Measurements from ENCODE around the gene GABBR2.

GABBR2 gene

GRCh38 chr9:98567540-98568233, 141.0 kb downstream of the GABBR2 start:
- DNase-seq = no peak

GRCh38 chr9:98565152-98566135, 143.3 kb downstream of the GABBR2 start:
- no peak for DNase-seq

DNA sequence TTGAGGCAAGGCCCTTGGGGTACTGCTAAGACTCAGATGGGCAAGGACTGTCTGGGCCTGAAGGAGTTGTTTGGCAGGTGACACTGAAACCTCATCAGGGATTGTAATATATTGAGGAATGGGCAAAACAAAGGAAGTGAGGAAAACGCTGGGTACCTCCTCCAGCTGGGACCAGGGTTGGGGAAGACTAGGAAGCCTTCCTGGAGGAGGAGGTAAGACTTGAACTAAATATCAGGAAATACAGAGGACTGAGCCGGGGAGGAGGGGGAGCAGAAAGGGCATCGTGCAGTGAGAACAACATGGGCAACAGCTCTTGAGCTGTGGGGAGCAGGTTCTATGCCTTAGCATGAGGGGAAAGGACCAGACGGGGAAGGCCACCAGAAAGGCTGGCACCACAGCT, 144.0 kb downstream of the GABBR2 start:
- DNase-seq = no peak

DNA sequence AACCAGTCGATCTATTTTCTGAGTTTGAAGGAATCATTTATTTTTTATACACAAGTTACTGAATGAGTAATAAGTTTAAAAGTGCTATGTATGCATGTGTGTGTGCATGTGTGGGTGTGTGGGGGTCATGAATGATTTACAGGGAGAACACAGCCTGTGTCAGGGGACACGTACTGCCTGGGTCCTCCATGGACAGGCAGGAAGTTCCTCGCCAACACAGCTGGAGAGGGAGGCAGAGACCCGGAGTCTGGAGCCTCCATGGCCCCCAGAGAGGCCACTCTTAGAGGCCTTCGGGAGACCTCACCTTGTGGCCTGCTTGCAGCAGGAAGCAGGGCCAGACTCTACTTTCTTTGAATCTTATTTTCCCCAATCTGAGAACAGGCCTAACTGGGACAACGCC, 144.7 kb downstream of the GABBR2 start:
- DNase-seq = no peak

GRCh38 chr9:98563212-98563907, 145.4 kb downstream of the GABBR2 start:
- no peak for DNase-seq

DNA sequence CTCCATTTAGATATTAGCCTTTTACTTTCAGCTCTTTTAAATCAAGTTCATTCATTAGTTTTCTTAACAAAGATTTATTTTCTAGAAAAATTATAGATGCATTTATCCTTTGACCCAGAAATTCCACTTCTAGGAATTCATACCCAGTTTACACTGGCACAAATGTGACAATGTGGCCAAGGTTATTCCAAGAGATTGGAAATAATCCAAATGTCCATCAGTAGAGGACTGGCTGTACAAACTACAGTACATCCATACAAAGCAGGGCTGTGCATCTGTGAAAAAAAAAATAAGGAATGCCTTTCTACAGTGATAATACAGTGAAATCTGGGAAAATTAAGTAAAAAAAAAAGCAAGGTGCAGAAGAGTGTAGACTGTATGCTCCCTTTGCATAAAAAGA, 149.2 kb downstream of the GABBR2 start:
- DNase-seq = no peak

DNA sequence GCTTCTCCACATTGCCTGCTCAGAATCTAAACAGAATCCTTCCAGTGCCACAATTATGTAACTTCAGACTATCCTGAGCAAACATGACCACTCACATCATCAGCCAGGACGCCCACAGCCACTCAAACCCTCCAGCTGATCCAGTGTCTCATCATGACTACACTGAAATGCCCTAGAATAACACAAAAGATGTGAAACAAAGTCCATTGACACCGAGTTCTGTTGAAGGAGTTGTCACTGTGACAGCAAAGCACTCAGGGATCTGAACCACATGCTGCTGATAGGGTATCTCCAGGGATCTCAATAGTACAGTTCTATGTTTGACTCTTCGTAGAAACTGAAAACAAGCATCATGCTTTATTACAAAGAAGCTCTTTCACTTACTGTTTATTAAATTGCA, 150.2 kb downstream of the GABBR2 start:
- DNase-seq = no peak

- no peak for DNase-seq
Observed at GRCh38 chr9:98556511-98556910, 152.2 kb downstream of the GABBR2 start.

DNA sequence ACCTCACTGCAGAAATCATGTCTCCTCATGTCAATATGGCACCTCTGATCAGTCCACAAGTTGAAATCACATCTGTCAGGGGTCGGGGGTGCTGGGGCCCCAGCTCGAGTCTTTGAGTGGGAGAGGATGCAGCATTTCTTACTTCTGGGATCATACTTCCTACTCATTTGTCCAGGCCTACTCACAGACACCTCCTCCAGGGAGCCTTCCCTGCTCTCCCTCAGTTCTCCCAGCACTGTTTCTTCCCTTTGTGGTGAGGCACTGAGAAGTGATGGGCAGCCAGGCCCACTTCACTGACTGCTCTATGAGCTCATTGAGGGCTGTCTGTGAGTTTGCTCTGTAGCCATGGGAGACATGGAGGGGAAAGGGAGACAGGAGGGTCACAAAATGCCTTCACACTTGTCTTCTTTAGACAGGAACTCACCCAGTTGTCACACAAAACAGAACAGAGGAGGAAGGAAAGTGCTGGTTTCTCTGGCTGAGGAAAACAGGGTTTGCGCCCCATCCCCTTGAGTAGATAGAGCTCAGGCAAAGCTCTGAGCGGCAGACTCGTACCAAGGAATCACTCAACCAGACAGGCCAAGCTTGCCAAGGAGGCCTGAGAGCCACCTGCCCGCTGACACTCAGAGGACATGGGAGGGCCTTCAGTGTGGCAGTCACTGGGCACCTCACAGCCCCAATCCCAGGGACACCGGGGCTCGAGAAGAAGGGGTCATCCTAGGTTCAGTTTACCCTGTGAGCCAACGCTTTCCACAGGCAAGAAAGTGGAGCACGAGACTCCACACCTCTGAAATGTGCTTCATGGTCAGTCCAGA, 152.9 kb downstream of the GABBR2 start:
- no peak for DNase-seq

DNA sequence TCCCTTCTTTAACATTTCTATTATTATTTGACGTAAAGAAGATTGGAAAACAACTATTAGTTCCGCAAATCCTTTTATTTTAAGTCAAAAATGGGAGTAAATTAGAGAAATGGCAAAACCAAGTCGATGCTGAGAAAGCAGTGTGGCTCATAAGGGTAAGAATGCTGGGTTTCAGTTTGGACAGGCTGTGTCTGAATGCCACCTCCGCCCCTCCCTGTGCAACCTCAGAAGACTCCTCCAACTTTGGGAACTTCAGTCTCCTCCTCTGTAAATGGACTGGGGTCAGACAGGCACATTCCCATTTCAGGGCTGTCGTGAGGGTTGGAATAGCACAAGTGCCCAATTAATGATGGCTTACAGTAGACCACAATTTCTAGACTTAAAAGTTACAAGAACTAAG, 154.0 kb downstream of the GABBR2 start:
- DNase-seq = no peak

DNA sequence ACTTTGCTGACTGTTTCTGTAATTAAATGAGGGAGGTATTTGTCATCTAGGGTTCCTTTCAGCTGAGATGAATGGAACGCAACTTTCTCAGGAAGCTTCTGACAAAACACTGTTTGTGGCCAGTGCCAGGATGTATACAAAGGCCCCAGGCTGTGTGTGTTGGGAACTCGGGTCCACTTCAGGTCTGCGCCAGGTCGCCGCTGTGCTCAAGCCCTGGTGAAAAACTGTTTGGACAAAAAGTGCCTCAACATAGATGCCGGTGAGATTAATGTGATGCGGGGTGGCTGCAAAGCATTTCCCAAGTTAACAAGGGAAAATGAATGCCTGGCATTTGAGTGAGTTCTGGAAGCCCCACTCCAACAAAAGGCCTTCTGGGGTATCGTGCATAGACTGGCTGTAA, 156.4 kb downstream of the GABBR2 start:
- no peak for DNase-seq

DNA sequence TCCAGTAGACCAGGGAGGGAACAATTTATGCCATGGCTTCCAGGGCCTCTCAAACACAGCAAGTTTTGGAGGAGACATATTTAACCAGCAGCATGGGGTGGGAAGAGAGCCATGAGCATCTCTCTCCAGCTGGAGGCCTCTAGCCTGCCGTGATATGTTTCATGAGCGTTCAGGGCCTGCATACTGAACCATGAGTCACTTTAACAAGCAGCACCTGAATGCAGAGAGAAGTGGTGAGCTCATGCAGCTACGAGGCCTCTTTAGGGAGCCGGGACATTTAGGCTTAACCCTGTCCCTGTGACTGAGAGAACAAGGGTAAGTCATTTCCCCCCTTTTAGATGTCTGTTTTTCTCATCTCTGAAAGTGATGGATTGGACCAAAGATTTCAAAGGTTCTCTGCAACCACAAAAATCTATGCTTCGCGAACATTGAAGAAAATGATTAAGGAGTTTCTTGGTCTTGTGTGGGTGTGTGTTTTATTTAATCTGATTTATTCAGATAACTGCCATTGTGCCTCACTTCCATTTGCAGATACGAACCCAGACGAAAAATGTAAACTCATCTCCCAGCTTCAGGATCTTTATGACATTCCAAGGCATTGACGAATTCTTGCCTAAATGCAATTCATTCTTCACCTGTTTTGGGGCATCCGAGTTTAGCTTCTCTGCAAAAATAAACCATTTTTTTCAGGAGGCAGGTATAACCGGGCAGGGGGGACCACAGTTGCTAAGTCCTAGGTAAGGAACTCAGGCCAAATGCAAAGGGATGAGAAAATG, 157.0 kb downstream of the GABBR2 start:
- no peak for DNase-seq

DNA sequence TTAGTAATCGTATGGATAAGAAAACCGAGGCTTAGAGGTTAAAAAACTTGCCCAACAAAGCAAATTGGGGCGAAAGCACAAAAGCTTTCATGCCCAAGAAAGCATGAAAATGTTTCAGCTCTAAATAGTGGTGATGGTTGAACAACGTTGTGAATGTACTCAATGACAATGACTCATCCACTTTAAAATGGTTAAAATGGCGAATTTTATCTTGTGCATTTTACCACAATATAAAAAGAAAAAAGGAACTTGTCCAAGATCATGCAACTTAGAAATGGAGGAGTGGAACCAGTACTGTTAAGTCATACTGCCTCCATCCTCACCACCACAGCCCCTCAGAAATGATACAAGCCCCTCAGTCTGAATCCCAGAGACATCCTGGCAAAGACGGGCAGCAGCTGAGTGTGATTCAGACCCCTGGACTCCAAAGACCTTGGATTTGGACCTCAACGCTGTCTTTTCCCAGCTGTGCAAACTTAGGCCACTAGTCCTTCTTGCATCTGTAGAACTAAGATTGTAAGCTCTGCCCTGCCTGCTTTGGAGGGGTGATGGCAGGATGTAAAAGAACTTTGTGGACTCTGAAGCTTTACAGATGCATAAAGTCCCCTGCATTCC, 158.4 kb downstream of the GABBR2 start:
- no peak for DNase-seq

GRCh38 chr9:98549401-98549800, 159.3 kb downstream of the GABBR2 start:
- no peak for DNase-seq

GRCh38 chr9:98547606-98548005, 161.1 kb downstream of the GABBR2 start:
- DNase-seq = no peak

GRCh38 chr9:98545021-98545420, 163.7 kb downstream of the GABBR2 start:
- no peak for DNase-seq

- no peak for DNase-seq
Observed at GRCh38 chr9:98541684-98542230, 167.0 kb downstream of the GABBR2 start.

DNA sequence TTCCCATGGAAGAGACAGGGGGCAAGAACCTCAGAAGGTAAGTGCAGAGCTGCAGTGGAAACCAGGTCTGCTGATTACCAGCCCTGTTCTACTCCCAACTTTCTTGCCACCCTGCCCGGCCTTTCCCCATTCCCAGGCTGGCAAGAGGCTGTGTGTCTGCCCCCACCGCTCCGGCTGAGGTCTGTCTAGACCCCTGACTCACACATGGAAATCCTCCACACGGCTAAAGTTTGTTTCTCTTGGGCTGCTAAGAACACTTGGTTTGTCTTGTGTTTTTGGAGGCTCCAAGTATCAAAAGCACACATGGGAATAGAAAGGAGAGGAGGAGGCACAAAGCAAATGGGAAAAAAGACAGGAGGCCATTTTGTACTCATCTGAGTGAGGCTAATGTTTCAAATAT, 168.3 kb downstream of the GABBR2 start:
- no peak for DNase-seq

DNA sequence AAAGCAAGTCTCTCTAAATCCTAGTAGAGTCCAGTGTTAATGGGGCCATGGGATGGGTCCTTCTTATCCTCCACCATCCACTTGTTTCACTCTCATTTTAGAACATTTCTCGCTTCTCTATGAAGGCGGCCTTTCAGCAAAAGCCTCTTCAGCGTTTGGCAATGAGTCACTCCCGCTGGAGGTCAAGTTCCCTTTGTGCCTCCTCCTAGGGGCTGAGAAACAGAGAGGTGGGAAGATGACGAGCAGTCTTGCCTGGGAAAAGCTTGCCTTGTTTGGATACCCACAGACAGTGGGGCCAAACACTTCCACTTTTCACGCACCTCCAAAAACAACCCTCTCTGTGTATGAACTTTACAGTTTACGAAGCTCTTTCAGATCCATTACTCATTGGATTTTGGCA, 168.8 kb downstream of the GABBR2 start:
- DNase-seq = no peak

- DNase-seq = no peak
Observed at GRCh38 chr9:98538626-98539031, 170.1 kb downstream of the GABBR2 start.

- no peak for DNase-seq
Observed at GRCh38 chr9:98538203-98538602, 170.5 kb downstream of the GABBR2 start.
